Measurements from ENCODE around the gene TIGIT.
"Not testable (repeated sequence)": the region's sequence is repeated elsewhere in the genome, so short reads cannot be mapped to it uniquely, and the experiment has no call there.

The TIGIT gene

DNA sequence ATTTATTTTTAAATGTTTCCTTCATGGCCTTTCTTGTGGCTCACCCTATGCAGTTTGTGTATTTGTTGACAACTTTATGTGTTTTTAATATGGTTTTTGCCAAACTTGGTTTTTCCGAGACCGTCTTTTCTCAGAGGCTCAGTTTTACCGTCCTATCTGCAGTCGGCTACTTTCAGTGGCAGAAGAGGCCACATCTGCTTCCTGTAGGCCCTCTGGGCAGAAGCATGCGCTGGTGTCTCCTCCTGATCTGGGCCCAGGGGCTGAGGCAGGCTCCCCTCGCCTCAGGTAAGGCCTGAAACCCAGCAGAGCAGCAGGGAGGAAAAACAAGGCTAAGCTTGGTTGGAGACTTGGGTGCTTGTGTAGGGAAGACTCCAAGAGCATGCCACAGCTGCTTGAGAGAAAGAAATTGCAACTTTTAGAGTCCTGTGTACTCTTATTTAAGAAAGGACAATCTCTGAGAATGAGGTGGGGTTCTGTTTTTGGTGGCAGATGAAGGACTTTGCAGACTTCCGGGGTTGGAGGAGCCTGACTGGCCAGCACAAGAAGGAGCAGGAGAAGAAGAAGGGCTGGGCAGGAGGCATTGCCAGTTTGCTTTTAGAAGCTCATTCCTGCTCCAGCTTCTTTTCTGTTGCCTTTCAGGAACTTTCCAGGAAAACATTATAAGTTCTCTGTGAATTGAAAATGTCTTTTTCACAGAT lies at the start of gene TIGIT:
TSS of gene TIGIT (plus strand) at position 191 of the 698 bp plus-strand sequence. CDS start at position 225, 34 bp downstream.
- no peak for DNase-seq (ENCODE audit: low read depth)

DNA sequence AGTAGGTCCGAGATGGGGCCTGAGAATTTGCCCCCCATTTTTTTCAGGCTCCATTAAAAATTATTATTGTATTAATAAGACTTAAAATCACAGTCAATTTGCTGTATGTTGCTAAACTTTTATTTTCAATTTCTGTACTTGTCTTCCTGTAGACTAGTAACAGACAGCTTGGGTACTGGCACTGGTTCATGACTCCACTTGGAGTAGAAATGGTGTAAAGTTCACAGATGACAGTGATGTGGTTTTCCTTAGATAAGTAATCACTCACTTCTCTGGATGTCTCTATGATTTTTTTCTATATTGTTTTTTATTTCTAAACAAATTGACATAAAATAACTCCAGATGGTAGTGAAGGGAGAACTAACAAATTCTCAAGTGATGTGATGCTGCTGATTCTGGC lies 40.9 kb upstream of the TIGIT start:
- DNase-seq (ENCODE audit: low read depth) = no peak

DNA sequence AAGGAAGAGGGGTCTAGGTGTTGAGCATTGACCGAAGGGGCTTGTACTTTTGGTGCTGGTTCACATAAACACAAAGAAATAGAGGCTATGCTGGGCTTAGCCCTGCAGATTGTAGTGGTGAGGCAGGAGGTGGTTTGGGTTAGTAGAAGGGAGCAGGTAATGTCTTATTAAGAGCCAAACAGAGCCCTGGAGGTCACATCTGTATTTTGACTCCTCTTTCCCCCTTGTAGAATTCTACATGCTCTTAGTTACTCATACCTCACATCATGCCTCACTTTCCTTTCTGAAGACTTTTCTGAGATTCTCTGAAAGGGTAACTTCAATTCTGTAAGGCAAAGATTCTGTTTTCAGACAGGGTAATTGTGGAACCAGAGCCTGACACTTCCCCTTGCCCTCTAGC lies 40.3 kb upstream of the TIGIT start:
- DNase-seq (ENCODE audit: low read depth) = no peak

DNA sequence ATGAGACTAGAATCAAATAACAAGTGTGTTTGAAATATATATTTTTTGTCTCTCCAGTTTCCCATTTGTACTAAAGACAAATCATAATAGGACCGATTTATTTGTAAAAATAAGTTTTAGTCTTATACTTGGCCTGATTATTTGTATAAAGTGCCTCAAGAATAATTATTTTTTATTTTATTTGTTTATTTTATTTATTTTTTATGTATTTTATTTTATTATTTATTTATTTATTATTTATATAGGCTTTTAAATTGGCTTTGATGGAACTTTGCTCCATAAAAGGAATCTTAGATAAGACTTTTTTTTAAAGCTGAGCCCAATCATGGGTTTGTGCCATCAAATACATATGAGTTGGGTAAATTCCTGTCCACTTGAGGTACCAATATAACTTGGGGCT lies 34.3 kb upstream of the TIGIT start:
- DNase-seq (ENCODE audit: low read depth) = no peak

DNA sequence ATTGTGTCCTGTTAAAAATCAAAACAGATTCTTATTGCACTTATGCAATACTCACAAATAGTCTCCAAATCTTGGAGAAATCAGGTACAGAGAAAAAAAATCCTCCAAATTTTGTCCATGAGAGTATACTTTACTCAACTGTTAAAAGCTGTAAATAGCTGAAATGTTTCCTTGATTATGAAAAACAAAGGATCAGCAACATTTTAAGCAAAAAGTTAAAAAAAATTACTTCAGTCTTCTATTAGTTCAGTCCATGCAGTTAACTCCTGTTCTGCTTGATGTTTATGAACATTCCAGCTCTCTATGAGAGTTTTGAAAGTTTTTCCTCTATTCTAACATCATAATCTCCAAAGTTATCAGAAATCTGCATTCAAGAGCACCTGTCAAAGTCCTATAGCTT lies 33.7 kb upstream of the TIGIT start:
- no peak for DNase-seq (ENCODE audit: low read depth)

DNA sequence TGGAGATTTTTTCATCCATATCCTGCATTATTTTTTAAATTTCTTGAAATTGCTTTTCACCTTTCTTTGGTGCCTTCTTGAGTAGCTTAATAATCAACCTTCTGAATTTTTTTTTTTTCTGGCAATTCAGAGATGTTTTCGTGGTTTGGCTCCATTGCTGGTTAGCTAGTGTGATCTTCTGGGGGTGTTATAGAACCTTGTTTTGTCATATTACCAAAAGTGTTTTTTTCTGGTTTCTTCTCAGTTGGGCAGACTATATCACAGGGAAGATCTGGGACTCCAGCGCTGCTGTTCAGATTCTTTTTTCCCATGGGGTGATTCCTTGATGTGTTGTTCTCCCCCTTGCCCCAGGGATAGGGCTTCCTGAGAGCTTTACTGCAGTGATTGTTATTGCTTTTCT lies 23.8 kb upstream of the TIGIT start:
- DNase-seq (ENCODE audit: low read depth) = no peak

DNA sequence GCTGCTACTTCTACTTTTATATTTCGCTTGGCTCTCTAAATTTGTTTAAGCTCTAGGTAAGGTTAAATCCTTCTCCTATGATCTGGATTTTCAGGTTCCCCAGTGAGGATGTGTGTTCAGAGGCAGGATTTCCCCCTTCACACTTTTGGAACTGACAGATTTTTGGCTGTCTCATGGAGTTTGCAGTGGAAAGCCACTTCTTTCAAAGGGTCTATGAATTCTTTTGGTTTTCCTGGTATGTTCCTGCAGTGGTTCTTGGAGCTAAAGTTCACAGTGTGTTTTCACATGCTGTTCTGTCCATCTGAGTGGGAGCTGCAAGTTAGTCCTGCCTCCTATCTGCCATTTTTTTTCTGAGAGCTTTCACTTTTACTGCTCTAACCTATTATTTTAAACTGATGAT lies 21.6 kb upstream of the TIGIT start:
- DNase-seq (ENCODE audit: low read depth) = no peak

DNA sequence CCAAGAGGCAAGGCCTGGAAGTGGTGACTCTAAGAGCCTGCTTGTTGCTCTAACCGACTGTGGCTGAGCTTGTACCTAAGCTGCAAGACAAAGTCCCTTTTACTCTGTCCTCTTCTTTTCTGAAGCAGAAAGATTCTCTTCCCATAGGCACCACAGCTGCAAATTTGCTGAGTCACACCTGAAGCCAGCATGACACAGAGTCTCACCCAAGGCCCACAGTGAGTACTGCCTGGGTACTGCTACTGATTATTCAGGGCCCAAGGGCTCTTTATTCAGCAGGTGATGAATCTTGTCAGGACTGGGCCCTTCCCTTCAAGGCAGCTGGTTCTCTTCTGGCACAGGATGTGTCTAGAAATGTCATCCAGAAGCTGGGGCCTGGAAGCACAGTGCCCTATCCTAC lies 18.9 kb upstream of the TIGIT start:
- DNase-seq (ENCODE audit: low read depth) = no peak

DNA sequence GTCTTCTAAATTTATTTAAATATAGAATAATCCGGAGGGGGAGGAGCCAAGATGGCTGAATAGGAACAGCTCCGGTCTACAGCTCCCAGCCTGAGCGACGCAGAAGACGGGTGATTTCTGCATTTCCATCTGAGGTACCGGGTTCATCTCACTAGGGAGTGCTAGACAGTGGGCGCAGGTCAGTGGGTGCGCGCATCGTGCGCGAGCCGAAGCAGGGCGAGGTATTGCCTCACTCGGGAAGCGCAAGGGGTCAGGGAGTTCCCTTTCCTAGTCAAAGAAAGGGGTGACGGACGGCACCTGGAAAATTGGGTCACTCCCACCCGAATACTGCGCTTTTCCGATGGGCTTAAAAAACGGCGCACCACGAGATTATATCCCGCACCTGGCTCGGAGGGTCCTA lies 17.0 kb upstream of the TIGIT start:
- not testable (repeated sequence) for DNase-seq (ENCODE audit: low read depth)

DNA sequence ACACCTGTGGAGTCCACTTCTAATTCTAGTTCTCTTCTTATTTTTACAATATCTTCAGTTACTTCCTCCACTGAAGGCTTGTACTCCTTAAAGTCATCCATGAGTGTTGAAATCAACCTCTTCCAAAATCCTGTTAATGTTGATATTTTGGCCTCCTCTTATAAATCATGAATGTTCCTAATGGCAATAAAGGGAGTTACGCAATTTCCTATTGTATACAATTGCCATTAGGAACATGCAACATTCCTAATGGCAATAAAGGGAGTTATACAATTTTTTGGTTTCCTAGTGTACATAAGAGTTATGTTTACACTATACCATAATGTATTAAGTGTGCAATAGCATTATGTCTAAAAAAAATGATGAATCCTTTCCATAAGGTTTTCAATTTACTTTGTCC lies 9.2 kb upstream of the TIGIT start:
- DNase-seq (ENCODE audit: low read depth) = no peak

DNA sequence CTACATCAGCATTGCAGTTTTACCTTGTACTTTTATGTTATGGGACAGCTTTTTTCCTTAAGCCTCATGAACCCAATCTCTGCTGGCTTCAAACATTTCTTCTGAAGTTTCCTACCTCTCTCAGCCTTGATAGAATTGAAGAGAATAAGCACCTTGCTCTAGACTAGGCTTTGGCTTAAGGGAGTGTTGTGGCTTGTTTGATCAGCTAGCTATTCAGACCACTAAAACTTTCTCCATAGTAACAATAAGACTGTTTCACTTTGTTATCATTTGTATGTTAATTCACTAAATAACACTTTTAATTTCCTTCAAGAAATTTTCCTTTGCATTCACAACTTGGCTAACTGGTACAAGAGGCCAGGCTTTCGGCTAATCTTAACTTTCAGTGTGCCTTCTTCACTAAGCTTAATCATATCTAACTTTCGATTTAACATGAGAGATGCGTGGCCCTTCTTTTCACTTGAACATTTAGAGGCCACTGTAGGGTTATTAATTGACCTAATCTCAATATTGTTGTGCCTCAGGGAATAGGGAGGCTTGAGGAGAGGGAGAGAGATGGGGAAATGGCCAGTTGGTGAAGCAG lies 8.1 kb upstream of the TIGIT start:
- no peak for DNase-seq (ENCODE audit: low read depth)

DNA sequence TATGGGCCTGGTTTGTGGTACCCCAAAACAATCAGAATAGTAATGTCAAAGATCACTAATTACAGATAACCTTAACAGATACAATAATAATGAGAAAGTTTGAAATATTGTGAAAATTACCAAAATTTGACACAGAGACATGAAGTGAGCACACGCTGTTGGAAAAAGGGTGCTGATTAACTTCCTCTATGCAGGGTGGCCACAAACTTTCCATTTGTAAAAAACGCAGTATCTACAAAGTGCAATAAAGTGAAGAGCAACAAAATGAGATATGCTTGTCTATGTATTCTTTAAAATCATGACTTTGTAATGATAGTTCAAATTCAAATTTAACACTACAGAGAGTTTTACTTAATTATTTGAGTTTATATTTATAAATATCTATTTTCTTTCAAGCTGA lies 7.6 kb upstream of the TIGIT start:
- no peak for DNase-seq (ENCODE audit: low read depth)

DNA sequence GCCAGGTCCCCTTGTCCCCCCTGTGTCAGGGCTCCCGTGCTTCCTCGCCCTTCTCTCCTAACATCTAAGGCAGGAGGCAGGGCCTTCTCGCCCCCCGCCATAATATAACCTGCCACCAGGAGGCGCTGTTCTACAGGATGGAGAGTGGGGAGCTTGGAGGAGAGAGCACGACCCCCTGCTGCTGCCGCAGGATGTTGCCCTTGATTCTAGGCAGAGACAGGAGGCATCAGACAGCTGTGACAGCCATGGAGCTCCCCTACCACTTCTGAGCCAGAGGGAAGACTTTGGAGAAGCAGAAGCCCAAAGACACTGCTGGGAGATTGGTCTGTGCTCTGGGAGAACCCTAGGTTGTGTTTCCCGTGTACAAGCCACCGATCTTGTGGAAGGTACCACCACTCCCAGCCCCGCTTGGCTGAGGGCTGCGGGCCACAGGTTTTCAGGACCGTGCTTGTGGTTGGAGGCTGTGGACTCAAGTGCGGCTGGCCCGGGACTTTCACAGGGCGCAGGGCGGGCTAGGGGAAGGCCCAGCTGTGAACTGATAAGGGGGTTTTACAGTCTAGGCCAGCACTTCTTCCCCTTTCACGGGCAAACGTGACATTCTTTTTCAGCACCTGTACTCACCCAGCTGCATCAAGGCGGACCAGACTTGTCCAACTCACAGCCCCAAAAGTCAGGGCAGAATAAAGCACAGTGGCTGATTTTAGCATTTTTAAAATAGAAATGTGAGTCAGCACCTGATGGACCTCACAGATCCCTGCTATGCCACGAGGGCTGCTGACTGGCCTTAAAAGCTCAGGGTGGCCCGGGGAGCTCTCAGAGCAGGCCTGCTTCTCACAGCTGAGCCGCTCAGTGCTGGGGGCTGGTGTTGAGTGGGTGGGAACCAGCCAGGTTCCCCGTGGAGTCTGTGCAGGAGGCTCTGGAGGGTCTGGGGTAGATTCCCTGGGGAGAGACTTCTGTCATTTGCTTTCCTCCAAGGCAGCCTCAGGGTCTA lies 2.6 kb upstream of the TIGIT start:
- peak; percentile 85 for DNase-seq (ENCODE audit: low read depth)

DNA sequence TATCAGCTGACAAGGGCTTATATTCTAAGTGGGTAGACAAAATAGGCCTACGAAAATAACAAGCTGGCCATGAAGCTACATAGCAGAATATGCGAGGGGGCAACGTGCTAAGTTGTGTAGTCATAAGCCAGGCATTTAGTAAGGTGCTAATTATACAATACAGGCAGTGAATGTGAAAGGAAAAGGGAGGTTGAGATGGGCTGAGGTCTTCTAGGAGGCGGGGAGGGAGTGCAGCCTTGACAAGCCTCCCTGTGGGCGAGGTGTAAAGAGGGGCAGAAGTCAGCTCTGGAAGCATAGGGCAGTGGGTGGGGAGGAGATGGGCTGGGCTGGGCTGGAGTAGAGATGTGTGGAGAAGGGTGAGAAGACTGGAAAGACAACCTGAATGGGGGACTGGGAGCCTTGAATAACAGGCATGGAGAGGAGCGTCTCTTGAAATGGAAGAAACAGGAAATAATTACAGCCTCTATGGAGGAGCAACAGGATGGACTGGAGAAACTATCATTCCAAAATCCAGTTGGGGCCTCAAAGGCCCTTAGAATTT lies 1.2 kb downstream of the TIGIT start:
- DNase-seq (ENCODE audit: low read depth) = no peak

DNA sequence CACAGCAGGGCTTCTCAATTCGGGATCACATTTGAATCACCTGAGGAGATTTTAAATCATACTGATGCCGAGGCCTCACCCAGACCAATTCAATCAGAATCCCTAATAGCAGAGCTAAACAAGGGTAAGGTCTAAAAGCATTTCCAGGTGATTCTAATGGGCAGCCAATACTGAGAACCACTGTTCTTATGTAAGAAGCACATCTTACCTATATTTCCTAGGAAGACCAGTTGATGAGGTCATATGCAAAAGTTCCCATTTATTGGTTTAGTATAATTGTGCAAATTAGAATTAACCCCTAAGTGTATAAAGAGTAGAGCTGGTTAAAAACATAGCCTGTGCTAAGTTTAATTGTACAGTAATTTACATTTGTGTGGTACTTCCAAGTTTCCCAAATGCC lies 2.1 kb downstream of the TIGIT start:
- no peak for DNase-seq (ENCODE audit: low read depth)

DNA sequence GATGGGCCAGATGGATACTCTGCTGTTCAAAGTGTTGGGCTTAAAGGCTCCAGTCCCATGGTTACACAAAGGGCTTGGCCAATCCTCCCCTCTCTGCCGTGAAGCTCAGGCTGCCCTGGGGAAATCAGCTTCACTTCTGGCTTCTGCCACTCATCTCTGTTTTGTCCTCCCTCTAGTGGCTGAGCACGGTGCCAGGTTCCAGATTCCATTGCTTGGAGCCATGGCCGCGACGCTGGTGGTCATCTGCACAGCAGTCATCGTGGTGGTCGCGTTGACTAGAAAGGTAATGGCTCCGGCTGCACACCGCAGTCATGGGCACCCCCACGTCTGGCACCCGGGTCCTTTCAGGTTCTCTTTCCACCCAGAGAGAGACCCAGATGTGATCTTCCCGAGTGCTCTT lies 5.6 kb downstream of the TIGIT start:
- no peak for DNase-seq (ENCODE audit: low read depth)

DNA sequence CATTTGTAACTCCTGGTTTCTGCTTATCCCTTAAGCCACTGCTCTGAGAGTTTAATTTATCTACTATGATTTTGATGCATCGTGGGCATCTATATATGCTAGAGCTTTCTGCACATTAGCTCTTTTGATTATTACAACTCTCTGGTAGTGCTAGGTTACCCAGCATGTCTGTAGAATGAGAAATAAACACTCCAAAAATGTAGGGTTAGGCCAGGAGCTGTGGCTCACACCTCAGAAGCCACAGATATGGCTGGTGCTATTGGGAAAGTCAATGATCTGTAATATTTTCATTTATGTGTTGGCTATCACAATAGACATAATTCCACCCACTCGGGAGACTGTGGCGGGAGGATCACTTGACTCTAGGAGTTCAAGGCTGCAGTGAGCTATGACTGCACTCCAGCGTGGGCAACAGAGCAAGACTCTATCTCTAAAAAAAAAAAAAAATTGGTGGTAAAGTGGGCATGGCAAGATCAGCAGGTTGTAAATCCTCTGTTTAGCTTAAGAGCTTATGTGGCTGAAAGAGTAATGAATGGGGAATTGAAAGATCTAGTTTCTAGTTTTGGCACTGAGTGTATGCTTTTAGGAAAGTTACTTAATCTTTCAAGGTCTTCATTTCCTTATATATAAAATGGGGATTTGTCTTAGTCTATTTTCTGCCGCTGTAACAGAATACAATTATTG lies 6.3 kb downstream of the TIGIT start:
- DNase-seq (ENCODE audit: low read depth) = no peak

DNA sequence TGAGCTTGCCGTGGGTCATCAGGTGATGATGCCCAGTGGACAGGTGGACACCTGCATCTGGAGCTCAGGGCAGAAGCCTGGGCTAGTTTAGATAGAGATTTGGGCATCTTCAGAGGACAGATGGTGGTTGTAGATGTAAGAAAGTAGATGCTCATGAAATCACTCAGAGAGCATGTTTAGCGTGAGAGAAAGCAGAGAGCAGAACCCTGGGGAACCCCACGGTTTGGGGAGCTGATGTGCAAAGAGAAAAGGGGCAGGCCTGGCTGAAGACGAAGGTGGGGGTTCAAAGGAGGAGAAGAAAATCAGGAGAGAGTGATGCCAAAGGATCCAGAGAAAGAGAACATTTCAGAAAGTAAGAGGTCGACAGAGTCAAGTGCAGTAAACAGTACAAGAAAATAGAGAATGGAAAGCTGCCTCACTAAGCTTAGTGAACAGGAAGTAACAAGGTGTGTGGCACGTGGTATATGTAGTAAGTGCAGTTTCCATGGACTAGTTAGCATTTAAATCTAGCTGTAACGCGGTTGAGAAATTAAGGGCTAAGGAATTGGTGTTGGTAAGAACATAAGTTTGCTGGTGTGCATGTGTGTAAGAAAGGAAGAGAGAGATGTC lies 13.5 kb downstream of the TIGIT start:
- DNase-seq (ENCODE audit: low read depth) = no peak

DNA sequence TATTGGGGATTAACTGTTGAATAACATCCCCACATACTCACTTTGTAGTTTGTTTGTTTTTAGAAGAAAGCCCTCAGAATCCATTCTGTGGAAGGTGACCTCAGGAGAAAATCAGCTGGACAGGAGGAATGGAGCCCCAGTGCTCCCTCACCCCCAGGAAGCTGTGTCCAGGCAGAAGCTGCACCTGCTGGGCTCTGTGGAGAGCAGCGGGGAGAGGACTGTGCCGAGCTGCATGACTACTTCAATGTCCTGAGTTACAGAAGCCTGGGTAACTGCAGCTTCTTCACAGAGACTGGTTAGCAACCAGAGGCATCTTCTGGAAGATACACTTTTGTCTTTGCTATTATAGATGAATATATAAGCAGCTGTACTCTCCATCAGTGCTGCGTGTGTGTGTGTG lies 14.0 kb downstream of the TIGIT start:
- no peak for DNase-seq (ENCODE audit: low read depth)

DNA sequence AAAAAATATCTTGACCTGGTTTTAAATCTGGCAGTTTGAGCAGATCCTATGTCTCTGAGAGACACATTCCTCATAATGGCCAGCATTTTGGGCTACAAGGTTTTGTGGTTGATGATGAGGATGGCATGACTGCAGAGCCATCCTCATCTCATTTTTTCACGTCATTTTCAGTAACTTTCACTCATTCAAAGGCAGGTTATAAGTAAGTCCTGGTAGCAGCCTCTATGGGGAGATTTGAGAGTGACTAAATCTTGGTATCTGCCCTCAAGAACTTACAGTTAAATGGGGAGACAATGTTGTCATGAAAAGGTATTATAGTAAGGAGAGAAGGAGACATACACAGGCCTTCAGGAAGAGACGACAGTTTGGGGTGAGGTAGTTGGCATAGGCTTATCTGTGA lies 14.5 kb downstream of the TIGIT start:
- no peak for DNase-seq (ENCODE audit: low read depth)

DNA sequence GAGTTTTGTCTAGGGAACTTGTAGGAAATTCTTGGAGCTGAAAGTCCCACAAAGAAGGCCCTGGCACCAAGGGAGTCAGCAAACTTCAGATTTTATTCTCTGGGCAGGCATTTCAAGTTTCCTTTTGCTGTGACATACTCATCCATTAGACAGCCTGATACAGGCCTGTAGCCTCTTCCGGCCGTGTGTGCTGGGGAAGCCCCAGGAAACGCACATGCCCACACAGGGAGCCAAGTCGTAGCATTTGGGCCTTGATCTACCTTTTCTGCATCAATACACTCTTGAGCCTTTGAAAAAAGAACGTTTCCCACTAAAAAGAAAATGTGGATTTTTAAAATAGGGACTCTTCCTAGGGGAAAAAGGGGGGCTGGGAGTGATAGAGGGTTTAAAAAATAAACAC lies 15.0 kb downstream of the TIGIT start:
- peak; percentile 54 for DNase-seq (ENCODE audit: low read depth)

DNA sequence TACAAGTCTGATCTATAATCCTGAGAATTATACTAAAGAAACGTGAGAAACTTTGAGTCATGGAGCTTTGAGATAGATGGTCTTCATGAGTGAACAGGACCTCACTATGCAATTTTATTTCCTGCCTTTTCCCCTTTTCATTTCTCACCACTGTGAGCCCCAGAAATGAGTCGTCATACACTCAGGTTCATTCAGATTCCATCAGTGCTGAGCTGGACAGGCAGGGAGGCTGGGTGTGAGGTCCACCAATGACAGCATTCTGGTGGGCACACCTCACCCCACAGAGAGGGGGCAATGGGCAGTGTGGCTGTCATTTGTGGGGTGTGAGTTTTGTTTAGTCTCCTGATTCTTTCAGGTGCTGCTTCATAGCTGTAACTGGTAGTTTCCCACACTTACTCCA lies 16.9 kb downstream of the TIGIT start:
- DNase-seq (ENCODE audit: low read depth) = no peak
